ENCODE measurements around the gene CNTROB.

- TF ChIP-seq CTCF (conservative IDR thresholded peaks at IDR 0.05; ENCODE audit: low read depth, low read length) (no peak), EZH2 (IDR thresholded peaks at IDR 0.05; ENCODE audit: low read length, unreplicated experiment) (no peak), EZH2phosphoT487 (IDR thresholded peaks at IDR 0.05; ENCODE audit: borderline replicate concordance, low read length) (no peak)
These were observed 2.6 kb upstream of the CNTROB start, which contains the start of gene KCNAB3 for GRCh38 chr17:7929158-7930023.

Measured in PC-3 (cell line).